ENCODE results near the gene CPVL.

CPVL gene

GRCh38 chr7:29154076-29154475, 7.7 kb upstream of the CPVL start:
- ATAC-seq: no peak

GRCh38 chr7:29150856-29151255, 4.5 kb upstream of the CPVL start:
- no peak for ATAC-seq

DNA sequence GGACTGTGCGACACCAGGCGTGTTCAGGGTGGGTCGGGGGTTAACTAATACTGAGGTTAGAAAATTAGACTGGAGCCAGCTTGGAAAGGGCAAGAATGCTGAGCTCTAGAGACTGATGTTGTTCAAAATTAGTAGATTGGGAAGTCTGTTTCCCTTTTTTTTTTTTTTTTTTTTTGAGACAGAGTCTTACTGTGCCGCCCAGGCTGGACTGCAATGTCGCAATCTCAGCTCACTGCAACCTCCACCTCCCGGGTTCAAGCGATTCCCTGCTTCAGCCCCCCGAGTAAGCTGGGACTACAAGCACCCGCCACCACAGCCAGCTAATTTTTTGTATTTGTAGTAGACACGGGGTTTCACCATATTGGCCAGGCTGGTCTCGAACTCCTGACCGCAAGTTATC, 2.7 kb upstream of the CPVL start:
- no peak for ATAC-seq

GRCh38 chr7:29147821-29148220, 1.5 kb upstream of the CPVL start:
- ATAC-seq: no peak

- ATAC-seq: no peak
Measured at GRCh38 chr7:29146888-29147609, 712 bp upstream of the CPVL start.

- ATAC-seq: no peak
Measured at GRCh38 chr7:29145553-29146056, 732 bp downstream of the CPVL start.

- no peak for ATAC-seq
Measured at GRCh38 chr7:29143751-29144150, 2.6 kb downstream of the CPVL start.

DNA sequence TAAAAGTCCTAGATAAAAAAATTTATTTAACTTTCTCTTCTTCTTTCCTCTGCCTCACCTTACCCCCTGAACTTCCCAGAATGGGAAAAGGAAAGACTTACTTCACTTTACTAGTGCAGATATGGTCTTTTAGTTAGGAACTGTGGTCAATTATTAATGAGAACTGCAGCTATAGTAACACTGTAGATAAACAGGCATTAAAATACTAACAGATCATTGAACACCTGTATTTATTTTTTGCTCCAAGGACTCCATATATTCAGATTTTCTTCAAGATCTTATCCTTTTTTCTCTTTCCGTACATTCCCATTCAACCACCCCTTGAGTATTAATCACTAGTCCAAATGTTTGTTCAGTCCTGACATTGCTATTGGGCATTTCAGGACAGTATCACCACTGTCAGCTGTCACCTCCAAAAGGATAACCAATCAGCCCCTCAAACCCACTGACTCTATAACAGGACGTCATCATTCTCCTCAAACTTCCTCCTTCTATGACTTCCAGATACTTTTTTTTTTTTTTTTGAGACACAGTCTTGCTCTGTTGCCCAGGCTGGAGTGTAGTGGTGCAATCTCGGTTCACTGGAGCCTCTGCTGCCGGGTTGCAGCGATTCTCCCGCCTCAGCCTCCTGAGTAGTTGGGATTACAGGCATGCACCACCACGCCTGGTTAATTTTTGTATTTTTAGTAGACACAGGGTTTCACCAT, 4.2 kb downstream of the CPVL start:
- no peak for ATAC-seq

- no peak for ATAC-seq
Measured at GRCh38 chr7:29140873-29141468, 5.4 kb downstream of the CPVL start.

DNA sequence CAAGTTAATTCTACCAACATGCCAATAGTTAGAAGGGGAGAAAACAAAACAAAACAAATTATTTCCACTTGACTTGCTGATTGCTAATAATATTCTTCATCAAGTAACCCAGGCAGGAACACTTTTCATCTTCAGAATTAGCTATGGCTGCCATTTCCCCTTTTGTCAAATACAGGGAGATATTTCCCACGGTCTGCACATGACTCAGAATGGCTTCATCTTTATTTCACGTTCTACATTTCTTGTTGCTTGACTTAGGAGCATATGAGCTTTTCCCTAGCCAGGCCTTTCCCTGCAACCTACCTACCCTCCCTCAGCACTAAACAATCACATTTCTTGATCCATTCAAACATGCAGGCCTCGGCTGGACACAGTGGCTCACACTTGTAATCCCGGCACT, 6.5 kb downstream of the CPVL start:
- ATAC-seq: no peak

- ATAC-seq: no peak
Measured at GRCh38 chr7:29139191-29139590, 7.1 kb downstream of the CPVL start.

DNA sequence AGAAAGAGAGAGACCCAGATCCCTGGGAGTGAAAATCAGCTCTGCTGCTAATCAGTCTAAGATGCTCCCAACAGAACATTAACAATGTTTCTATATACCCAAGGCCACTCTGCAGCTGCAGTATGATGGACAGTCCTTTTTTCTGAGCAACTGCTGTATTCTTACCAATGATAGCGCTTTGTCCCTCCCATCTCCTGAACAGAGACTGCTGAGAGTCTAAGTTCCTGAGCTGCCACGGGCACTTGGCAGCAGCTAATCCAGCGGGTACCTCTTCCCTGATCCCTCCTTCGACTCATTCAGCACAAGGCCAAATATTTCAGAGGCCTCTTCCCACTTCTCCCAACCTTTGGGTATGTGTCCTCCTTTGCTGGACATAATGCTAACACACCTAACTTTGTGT, 7.7 kb downstream of the CPVL start:
- ATAC-seq: no peak

GRCh38 chr7:29135846-29136245, 10.5 kb downstream of the CPVL start:
- no peak for ATAC-seq

- ATAC-seq: no peak
Measured at GRCh38 chr7:29132980-29133379, 13.4 kb downstream of the CPVL start.

- ATAC-seq: no peak
Measured at GRCh38 chr7:29131678-29132077, 14.7 kb downstream of the CPVL start.

GRCh38 chr7:29130096-29130495, 16.2 kb downstream of the CPVL start:
- ATAC-seq: no peak

DNA sequence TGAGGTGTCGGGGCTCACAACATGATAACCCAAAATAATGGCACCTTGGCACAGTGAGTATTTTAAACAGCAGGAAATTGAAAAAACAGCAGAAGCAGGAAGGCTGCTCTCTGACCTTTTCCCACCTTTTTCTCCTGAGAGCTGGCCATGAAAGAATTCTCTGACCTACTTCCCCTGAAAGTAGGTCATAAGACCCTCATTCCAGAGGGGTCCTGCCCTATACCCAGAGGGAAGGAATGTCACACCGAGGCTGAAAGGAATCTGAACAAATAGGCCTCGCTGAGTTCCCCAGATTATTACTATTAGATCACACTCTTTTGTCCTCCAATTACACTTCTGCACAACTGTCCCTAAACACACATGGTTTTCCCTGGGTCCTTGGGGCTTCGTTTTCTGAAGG, 18.8 kb downstream of the CPVL start:
- no peak for ATAC-seq

DNA sequence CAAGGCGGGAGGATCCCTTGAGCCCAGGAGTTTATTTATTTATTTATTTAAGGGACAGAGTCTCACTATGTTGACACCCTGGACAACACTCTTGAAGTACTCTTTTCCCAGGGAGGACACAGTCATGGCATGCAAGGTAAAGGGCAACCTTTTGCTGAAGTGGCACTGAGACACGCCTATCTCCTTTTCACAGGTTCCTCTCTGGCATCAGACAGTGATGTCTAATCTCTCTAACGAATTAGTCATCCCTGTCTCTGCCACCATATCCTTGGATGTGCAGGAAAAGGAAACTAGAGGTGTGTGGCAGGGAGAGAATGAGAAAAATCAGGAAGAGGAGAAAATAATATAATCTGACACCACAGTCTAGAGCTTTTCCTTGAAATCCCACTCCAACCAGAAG, 19.5 kb downstream of the CPVL start:
- no peak for ATAC-seq

DNA sequence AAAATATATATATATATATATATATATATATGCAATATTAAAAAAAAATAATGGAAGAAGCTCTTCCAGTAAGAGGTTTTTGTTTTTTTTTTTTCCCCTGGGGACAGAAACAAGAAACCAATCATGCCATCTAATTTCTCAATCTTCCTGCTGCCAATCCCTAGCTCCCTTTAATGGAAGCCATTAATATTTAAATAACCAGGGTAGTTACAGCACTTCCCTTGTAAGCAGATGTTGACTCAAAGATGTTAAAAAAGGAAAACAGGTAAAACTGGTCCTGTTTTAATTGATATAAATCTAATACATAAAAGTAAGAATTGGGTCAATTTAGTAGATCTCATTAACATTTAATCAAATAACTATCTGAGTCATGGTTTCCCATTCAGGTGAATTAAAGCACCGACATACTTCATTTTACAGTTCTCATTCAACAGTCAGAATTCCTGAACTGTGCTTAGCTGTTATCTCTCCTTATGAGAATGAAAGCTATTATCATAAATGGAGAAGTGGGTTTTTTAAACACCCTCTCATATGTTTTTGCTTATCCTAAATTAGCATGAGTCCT, 22.6 kb downstream of the CPVL start:
- ATAC-seq: no peak

DNA sequence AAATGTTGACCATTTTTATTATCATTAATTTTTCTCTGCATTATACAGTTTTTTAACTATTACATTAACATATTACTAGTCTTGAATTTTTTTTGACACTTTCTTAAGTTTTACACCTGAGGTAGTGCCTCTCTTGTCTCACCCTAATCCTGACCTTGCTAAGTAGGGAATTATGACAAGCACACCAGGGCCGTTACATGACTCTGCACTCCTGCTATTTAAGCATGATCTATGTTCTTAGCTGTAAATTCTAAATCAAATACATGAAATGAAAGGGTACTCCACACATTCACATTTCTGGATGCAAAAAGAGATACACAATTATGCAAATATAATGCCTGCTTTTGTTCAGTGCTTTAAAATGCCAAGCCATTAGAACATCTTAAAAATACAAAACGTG, 23.6 kb downstream of the CPVL start:
- no peak for ATAC-seq

GRCh38 chr7:29122081-29122480, 24.3 kb downstream of the CPVL start:
- no peak for ATAC-seq

- no peak for ATAC-seq
Measured at GRCh38 chr7:29120955-29121354, 25.4 kb downstream of the CPVL start.

DNA sequence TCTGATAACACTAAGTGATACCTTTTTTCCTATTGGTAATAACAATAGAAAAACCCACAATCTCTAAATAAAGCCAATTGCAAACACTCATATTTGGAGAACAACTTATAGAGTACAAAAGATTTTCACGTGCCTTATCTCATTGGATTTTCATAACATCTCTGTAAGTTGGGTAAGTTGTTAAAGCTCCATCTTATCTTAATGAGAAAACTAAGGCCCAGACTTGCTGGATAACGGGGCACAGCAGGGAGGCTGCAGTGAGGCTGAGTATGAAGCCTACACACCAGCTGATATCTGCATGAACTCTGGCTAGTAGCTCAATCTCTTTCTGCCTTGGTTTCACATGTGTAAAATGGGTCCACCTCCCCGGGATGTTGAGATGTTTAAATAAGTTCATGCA, 26.8 kb downstream of the CPVL start:
- ATAC-seq: no peak

Data from activated CD4-positive, CD25-positive, alpha-beta regulatory T cell treated with anti-CD3 and anti-CD28 coated beads, Interleukin-2, amount 50 U/mL, for 24 hours (primary cell).